GM10248 (cell line): ENCODE data around the gene ADAP1.

ENCODE experiments used
- CTCF ChIA-PET: fragments of 300-600 bp; sonication (Branson Sonifier 250); formaldehyde crosslinking; extraction: SDS; loops from one replicate; lab custom pipeline; 2021; ENCODE audit warnings: antibody characterized with exemption; lab: Yijun Ruan, JAX
- POLR2A ChIA-PET: fragments of 350-650 bp; sonication (Branson Sonifier 250); formaldehyde crosslinking; extraction: SDS; loops from one replicate; lab custom pipeline; 2020; ENCODE audit warnings: antibody characterized with exemption; lab: Yijun Ruan, JAX
- DNase-seq: peaks from one replicate; pipeline ENCODE4 v3.0.0; 2012; ENCODE audit errors: extremely low spot score
- TF ChIP-seq, protein P1 (sequence below): IDR thresholded peaks from 2 replicates; pipeline ENCODE4 v1.5.1; 2012; ENCODE audit warnings: mild to moderate bottlenecking, low read depth; ENCODE audit errors: extremely low read depth, missing control alignments, control extremely low read depth

The ADAP1 gene

DNA sequence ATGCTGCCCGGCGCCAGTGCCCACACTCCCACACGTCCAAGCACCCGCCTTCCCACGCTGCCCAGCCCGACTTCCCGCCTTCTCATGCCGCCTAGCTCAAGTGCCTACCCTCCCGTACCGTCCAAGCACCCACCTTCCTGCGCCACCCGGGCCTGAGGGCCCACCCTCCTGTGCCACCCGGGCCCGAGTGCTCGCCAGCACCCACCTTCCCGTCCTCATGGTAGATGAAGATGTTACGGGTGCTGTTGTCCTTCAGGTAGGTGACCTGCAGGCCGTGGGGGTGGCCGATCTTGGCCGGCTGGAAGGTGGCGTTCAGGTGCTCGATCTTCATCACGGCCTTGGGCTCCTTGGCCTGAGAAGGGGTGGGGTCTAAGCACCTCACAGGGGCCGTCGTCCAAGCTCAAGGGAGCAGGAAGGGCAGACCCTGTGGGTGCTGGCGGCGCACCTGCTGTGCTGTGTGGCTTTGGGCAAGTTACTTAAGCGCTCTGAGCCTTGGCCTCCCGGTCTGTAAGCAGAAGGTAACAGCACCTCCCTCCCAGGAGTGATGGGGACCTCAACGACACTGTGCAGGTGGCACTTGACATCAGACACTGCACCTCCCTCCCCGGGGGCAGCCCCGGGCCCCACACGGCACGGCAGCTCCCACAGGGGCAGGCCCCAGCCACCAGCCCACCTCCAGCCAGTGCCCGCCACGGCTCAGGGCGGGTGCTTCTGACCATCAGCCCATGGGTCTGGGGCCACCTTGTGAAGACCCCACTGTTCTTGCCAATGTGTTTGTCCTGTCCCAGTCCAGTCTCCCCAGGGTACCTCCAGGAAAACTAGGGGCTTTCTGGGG is 50.3 kb downstream of the ADAP1 start:
- ChIA-PET CTCF (no interaction called here), POLR2A (no interaction called here)
- TF ChIP-seq, protein P1, sequence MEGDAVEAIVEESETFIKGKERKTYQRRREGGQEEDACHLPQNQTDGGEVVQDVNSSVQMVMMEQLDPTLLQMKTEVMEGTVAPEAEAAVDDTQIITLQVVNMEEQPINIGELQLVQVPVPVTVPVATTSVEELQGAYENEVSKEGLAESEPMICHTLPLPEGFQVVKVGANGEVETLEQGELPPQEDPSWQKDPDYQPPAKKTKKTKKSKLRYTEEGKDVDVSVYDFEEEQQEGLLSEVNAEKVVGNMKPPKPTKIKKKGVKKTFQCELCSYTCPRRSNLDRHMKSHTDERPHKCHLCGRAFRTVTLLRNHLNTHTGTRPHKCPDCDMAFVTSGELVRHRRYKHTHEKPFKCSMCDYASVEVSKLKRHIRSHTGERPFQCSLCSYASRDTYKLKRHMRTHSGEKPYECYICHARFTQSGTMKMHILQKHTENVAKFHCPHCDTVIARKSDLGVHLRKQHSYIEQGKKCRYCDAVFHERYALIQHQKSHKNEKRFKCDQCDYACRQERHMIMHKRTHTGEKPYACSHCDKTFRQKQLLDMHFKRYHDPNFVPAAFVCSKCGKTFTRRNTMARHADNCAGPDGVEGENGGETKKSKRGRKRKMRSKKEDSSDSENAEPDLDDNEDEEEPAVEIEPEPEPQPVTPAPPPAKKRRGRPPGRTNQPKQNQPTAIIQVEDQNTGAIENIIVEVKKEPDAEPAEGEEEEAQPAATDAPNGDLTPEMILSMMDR: no peak
- DNase-seq: no peak

DNA sequence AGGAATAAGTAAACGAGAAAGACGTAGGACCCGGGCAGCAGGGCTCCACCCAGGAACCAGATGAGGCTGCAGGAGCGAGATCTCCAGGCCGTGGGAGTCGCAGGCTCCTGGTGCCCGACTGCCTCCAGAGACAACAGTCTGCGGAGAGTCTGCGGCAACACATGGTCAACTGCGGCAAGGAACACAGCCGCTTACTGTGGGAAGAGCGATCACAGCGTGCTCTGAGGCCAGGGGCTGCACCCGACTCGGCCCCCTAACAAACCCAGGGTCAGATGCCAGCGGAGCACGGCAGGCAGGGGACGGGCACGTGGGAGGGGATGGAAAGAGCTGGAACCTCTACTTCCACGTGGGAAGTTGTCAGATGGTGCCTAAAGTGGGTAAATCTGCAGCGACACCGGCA is 51.5 kb downstream of the ADAP1 start:
- TF ChIP-seq, protein P1: no peak
- CTCF ChIA-PET: no interaction called here
- POLR2A ChIA-PET: no interaction called here
- no peak for DNase-seq

DNA sequence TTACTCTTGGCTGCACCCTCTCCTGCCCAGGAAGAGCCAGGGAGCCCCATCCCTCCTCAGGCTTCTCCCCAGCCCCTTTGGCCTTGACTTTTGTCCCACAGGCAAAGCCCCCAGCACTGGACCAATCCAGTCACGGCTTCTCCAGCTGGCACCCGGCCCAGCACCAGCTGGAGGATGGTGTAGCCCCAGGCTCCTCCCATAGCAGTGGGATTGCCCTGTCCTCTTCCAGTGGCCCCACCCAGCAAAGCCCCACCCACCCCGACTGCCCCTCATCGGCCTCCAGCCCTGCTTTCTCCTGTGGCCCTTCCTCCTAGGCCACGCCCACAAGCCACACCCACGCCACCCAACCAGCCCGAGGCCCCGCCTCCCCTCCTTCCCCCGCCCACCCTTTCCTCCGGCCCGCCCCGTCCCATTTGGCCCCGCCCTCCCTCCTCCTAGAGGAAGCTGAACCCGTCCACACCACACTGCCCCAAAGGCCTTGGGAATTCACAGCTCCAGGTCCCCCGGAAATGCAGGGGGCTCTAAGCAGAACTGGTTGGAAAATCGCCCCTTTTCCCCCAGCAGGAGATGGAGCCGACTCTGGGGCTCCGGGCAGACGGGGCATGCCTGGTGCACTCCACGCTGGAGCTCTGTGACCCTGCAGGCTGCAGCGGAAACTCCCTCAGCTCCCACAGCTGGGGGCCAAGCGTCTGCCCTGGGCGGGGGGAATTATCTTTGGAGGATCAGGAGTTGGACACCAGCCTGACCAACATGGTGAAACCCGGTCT is 52.9 kb downstream of the ADAP1 start:
- POLR2A ChIA-PET: interaction anchor here (0.6 kb wide), 1 partner anchor 58 kb away, joined by 3 read pairs; no protein-coding TSS in a partner anchor
- TF ChIP-seq, protein P1: no peak
- DNase-seq: peak; percentile 87
- CTCF ChIA-PET: interaction anchor here (1.0 to 1.2 kb wide), 3 partner anchors 10 to 164 kb away, joined by 3 to 5 read pairs (median 3); no protein-coding TSS in a partner anchor

DNA sequence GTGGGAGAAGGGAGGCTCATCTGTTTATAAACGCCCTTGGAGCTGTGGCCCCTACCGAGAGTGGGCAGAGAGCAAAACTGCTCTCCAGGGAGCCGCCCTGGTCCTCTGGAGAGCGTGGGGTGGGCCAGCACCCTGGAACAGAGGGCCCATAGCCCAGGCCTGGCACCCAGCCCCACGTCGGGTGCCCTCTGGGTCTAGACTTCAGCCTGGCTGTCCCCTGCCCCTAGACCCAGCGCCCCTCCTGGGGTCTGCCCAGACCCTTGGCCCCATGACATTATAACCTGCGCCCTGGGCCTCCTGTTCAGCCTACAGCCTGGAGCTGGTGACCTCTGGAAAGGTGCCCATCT is 53.5 kb downstream of the ADAP1 start:
- POLR2A ChIA-PET: interaction anchor here (0.5 kb wide), 1 partner anchor 73 kb away, joined by 3 read pairs; no protein-coding TSS in a partner anchor
- CTCF ChIA-PET: interaction anchor here (1.2 kb wide), 3 partner anchors 16 to 164 kb away, joined by 3 to 5 read pairs (median 3); no protein-coding TSS in a partner anchor
- TF ChIP-seq, protein P1: no peak
- no peak for DNase-seq

DNA sequence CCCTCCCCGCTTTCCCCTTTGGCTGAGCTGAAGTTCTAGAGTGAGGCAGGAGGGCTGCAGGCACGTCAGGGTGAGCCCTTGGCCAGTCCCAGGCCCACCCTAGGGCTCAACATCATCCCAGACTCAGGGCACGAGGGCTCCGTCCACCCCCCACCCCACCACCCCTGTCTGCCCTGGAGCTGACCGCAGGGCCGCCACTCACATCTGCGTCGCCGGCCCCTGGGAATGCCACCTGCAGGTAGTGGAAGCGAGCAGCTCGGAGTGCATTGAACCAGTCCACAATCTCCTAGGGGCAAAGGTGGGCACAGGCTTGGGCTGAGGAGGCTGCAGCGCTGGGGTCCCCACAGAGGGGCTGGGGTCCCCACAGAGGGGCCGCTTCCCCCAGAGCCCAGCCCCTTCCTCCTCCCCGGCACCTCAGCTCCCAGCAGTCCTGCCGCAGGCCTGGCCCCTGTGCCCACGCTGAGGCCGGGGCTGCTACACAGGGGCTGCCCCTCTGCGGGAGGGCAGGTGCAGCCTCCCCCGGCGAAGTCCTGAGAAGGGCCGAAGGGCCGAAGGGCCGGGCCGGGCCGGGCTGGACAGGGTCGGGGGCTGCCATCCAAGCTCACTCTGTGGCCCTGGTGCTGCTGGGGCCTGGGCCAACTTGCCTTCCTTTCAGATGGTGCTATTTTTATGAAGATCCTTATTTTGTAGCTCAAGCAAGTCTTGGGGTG is 54.0 kb downstream of the ADAP1 start:
- CTCF ChIA-PET: interaction anchor here (1.2 kb wide), 2 partner anchors 52 to 165 kb away, joined by 3 read pairs; no protein-coding TSS in a partner anchor
- no peak for DNase-seq
- TF ChIP-seq, protein P1: no peak
- POLR2A ChIA-PET: interaction anchor here (0.5 kb wide), 1 partner anchor 74 kb away, joined by 3 read pairs; no protein-coding TSS in a partner anchor

DNA sequence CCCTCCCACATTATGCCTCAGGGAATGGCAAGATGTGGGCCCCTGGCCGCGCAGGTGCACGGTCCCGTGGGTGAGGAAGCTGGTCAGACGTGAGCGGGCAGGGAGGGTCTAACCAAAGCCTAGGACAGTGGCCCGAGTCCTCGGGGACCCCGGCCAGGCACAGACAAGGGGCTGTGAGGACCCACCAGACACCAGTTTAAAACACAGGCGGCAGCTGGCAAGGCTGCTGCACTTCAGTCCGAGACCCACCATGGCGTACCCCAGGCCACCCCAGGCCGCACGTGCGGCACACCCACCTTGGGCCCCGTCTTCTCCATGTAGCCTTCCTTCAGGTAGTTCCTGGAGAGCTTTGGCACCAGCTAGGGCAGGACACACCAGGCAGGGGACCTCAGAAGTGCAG is 54.7 kb downstream of the ADAP1 start:
- no peak for DNase-seq
- ChIA-PET POLR2A (no interaction called here), CTCF (interaction anchor here (1.2 kb wide), 1 partner anchor 52 kb away, joined by 3 read pairs; no protein-coding TSS in a partner anchor)
- TF ChIP-seq, protein P1: no peak
